ENCODE results near the gene LRRC37A.
"Not testable (repeated sequence)": the region's sequence is repeated elsewhere in the genome, so short reads cannot be mapped to it uniquely, and the experiment has no call there.

DNA sequence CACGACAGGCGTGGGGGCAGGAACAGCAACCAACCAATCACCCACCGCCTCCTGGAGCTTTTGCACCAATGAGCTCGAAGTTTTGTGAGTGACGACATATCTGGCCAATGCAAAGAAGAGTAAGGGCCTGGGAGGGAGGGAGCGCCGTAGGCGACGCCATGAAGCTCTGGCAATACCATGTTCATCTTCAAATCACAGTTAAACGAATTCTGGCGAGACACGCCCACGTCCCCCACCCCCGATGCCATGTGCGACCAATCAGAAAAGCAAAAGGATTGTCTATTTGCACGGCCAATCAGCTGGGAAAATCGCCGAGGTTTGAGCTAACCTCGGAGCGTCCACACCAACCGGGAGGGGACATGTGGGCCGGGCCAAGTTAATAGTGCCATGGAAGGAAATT, 66.8 kb downstream of the LRRC37A start, which contains the start of gene ARL17B:
- not testable (repeated sequence) for TF ChIP-seq POLR2AphosphoS5, POLR2A (IDR thresholded peaks at IDR 0.05)
- TF ChIP-seq, protein P1, sequence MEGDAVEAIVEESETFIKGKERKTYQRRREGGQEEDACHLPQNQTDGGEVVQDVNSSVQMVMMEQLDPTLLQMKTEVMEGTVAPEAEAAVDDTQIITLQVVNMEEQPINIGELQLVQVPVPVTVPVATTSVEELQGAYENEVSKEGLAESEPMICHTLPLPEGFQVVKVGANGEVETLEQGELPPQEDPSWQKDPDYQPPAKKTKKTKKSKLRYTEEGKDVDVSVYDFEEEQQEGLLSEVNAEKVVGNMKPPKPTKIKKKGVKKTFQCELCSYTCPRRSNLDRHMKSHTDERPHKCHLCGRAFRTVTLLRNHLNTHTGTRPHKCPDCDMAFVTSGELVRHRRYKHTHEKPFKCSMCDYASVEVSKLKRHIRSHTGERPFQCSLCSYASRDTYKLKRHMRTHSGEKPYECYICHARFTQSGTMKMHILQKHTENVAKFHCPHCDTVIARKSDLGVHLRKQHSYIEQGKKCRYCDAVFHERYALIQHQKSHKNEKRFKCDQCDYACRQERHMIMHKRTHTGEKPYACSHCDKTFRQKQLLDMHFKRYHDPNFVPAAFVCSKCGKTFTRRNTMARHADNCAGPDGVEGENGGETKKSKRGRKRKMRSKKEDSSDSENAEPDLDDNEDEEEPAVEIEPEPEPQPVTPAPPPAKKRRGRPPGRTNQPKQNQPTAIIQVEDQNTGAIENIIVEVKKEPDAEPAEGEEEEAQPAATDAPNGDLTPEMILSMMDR (IDR thresholded peaks at IDR 0.05) = not testable (repeated sequence)
